AG04450 (cell line): Measurements from ENCODE around the gene WDR74. TPM values are rescaled to one million over a fixed set of nuclear protein-coding genes. Genes with fewer than 3 reads are reported as not detected.

Source experiments
- CTCF ChIA-PET: fragments of 300-600, 350-600 bp; formaldehyde crosslinking; extraction: SDS; loops from one replicate; lab custom pipeline; 2022; ENCODE audit warnings: antibody characterized with exemption, inconsistent platforms; lab: Charles Lee
- POLR2A ChIA-PET: fragments of 350-600 bp; formaldehyde crosslinking; extraction: SDS; loops from one replicate; lab custom pipeline; 2021; ENCODE audit warnings: antibody characterized with exemption, inconsistent platforms; lab: Yijun Ruan, JAX
- DNase-seq: peaks from one replicate; pipeline ENCODE4 v3.0.0-alpha.2; 2011; ENCODE audit warnings: low read depth, low spot score
- H3K27ac ChIP-seq: one replicate; pipeline ENCODE4 v1.5.1; 2012; ENCODE audit warnings: low read depth, low read length, control low read depth
- H3K27me3 ChIP-seq: one replicate; pipeline ENCODE4 v1.6.0; 2012; ENCODE audit warnings: low read length; ENCODE audit not compliant: control insufficient read depth, insufficient read depth
- H3K4me3 ChIP-seq: 2 replicates; pipeline ENCODE4 v1.5.1; 2011; ENCODE audit warnings: mild to moderate bottlenecking, low read depth, low read length, control low read depth
- H3K9me3 ChIP-seq: 2 replicates; pipeline ENCODE4 v1.5.1; 2012; ENCODE audit warnings: low read length; ENCODE audit not compliant: control insufficient read depth, insufficient read depth
- polyA minus RNA-seq: library from RNA; depleted of rRNA, polyadenylated mRNA; stranded (reverse); fragments of >200 nt; gene quantifications from 2 replicates; pipeline ENCODE4 v1.2.3, GENCODE V29; 2011; rRNA and poly(A)+ RNA removed
- polyA plus RNA-seq: library from polyadenylated mRNA; depleted of rRNA; stranded (reverse); fragments of >200 nt; gene quantifications from 2 replicates; pipeline ENCODE4 v1.2.3, GENCODE V29; 2011; rRNA removed
- TF ChIP-seq, protein P1 (sequence below): IDR thresholded peaks from 2 replicates; pipeline ENCODE4 v1.5.1; 2011; ENCODE audit warnings: low read depth, low read length, control low read depth, inconsistent platforms

WDR74 gene
- 18.0 and 21.6 TPM in 2 replicates for polyA plus RNA-seq
- 112 and 141 TPM in 2 replicates for polyA minus RNA-seq

DNA sequence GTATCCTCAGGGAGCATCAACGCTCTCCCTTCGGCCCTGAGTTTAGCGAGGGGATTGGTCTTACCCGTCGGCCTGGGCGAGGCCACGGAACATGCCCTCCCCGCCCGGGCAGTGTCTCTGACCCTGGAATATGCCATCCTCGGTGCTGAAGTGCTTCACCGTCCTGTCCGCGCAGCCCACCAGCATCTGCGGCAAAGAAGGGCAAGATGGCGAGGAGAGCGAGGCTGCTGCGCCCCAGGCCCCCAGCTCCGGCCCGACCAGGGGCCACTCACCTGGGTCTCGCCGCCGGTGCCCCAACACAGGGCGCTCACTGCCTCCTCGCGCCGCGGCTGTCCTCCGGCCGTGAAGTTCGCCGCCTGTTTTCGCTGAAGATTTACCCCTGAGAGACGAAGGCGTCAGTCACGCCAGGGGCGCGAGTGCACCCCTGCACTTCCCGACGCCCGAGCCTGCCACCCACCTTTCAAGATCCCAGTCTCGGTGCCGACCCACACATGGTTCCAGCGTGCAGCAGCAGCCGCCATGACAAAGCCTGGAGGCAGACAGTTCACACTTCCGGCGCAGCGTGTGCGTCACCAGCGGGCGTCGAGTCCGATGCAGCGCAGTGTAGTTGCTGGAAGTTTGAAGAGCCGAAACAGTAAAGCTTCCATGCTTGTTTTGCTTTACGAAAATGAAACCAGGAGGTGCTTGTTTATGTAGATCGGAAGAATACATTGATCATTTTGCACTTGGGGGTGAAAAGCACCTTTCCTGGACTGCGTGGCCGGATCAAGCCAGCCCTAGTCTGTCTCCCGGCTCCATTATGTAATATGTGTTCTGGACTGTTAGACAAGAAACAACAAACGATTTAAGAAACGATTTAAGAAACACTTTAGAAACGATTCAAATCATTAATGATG lies at the start of gene WDR74:
TSS of gene WDR74 (minus strand) at position 541 of the 896 bp plus-strand sequence. CDS start at position 521, 20 bp downstream.
- ChIA-PET POLR2A (interaction anchor here (0.6 to 3.0 kb wide), 11 partner anchors 7 to 286 kb away, joined by 3 to 172 read pairs (median 17); partner anchors contain the start of genes C11orf98, CSKMT, EEF1G and HNRNPUL2), CTCF (no interaction called here)
- Histone ChIP-seq H3K4me3 (peak within 1 kb of the TSS; percentile 97), H3K27ac (peak within 1 kb of the TSS; percentile 97), H3K27me3 (no peaks in the 10 kb centered on the region), H3K9me3 (no peaks in the 10 kb centered on the region; the same call in 1 of the 2 replicates)
- peak; percentile 73 for DNase-seq
- TF ChIP-seq, protein P1, sequence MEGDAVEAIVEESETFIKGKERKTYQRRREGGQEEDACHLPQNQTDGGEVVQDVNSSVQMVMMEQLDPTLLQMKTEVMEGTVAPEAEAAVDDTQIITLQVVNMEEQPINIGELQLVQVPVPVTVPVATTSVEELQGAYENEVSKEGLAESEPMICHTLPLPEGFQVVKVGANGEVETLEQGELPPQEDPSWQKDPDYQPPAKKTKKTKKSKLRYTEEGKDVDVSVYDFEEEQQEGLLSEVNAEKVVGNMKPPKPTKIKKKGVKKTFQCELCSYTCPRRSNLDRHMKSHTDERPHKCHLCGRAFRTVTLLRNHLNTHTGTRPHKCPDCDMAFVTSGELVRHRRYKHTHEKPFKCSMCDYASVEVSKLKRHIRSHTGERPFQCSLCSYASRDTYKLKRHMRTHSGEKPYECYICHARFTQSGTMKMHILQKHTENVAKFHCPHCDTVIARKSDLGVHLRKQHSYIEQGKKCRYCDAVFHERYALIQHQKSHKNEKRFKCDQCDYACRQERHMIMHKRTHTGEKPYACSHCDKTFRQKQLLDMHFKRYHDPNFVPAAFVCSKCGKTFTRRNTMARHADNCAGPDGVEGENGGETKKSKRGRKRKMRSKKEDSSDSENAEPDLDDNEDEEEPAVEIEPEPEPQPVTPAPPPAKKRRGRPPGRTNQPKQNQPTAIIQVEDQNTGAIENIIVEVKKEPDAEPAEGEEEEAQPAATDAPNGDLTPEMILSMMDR, result no peak

GRCh38 chr11:62889126-62889483 lies 49.7 kb upstream of the WDR74 start:
- peak overlapping the region; percentile 39 for H3K27ac ChIP-seq
- POLR2A ChIA-PET, result interaction anchor here (1.3 to 1.5 kb wide), 2 partner anchors 8 to 48 kb away, joined by 5 to 7 read pairs; partner anchors contain the start of gene SLC3A2

DNA sequence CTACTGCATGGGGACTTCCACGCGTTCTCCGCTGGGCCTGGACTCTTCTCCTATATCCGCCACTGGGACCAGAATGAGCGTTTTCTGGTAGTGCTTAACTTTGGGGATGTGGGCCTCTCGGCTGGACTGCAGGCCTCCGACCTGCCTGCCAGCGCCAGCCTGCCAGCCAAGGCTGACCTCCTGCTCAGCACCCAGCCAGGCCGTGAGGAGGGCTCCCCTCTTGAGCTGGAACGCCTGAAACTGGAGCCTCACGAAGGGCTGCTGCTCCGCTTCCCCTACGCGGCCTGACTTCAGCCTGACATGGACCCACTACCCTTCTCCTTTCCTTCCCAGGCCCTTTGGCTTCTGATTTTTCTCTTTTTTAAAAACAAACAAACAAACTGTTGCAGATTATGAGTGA lies 49.0 kb upstream of the WDR74 start:
- Histone ChIP-seq H3K27ac (no peak overlapping the region), H3K27me3 (no peaks in the 10 kb centered on the region), H3K9me3 (no peaks in the 10 kb centered on the region; the same call in 1 of the 2 replicates), H3K4me3 (no peak overlapping the region)
- POLR2A ChIA-PET, result no interaction called here
- DNase-seq, result no peak
- TF ChIP-seq, protein P1, result no peak
- CTCF ChIA-PET, result no interaction called here

More at GRCh38 chr11:62889126-62889483, 49.7 kb upstream of the WDR74 start:
- no peak overlapping the region for H3K4me3 ChIP-seq
- no peaks in the 10 kb centered on the region; the same call in 1 of the 2 replicates for H3K9me3 ChIP-seq
- TF ChIP-seq, protein P1, result no peak
- DNase-seq, result no peak
- CTCF ChIA-PET, result interaction anchor here (1.1 to 1.9 kb wide), 2 partner anchors 16 to 209 kb away, joined by 3 to 13 read pairs; no protein-coding TSS in a partner anchor
- no peaks in the 10 kb centered on the region for H3K27me3 ChIP-seq

DNA sequence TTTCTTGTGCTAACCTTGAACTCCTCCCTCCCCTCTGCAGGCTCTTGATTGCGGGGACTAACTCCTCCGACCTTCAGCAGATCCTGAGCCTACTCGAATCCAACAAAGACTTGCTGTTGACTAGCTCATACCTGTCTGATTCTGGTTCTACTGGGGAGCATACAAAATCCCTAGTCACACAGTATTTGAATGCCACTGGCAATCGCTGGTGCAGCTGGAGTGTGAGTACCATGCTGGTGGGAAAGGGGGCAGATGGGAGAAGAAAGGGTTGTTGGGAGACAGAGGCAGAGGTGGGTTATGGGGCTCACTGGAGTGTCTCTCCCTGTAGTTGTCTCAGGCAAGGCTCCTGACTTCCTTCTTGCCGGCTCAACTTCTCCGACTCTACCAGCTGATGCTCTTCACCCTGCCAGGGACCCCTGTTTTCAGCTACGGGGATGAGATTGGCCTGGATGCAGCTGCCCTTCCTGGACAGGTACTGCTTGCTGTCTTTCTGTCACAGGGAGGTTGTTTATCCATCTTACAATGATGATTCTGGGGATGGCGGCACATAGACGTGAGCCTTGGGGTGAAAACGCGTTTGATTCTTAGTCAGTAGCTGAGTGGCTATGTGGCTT lies 45.9 kb upstream of the WDR74 start:
- ChIA-PET CTCF (interaction anchor here (0.8 to 2.7 kb wide), 4 partner anchors 19 to 138 kb away, joined by 3 to 13 read pairs (median 3); no protein-coding TSS in a partner anchor), POLR2A (interaction anchor here (0.6 to 2.7 kb wide), 5 partner anchors 29 to 131 kb away, joined by 3 to 26 read pairs (median 6); partner anchors contain the start of gene ZBTB3)
- Histone ChIP-seq H3K9me3 (peaks cover 6% of the 10 kb centered on the region; the same call in 1 of the 2 replicates), H3K4me3 (peak overlapping the region; percentile 45), H3K27ac (no peak overlapping the region), H3K27me3 (no peaks in the 10 kb centered on the region)
- DNase-seq, result no peak
- TF ChIP-seq, protein P1, result no peak
